ENCODE measurements around the gene PSMB2. TPM values are rescaled to one million over a fixed set of nuclear protein-coding genes. Genes with fewer than 3 reads are reported as not detected.
A peak's percentile ranks its signal among the peaks of the same experiment; 100 is the strongest.

PSMB2 gene
- total RNA-seq, 2 donors from 2014 or later = 53.7 to 61.4 TPM

DNA sequence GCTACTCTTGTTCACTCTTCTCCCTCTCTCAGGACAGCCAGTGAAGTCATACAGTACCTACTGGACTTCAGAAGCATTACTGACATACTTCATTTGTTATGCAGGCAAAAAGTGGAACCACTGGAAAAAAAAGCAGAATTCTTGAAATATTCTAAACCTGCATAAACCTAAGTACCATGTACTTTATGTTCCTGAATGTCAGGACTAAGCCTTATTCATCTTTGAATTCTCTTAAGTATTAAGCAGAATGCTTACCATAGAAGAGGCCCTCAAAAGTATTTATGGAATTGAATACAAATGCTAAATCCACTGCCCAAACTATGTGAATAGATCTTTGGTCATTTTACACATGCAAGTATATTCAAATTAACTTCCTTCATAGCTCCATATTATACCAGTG, 7.8 kb downstream of the PSMB2 start:
- H3K36me3 Mint-ChIP-seq (ENCODE audit: insufficient read depth in 2 of 2) = peaks cover 13 to 23% of the 10 kb centered on the region in 2 donors

DNA sequence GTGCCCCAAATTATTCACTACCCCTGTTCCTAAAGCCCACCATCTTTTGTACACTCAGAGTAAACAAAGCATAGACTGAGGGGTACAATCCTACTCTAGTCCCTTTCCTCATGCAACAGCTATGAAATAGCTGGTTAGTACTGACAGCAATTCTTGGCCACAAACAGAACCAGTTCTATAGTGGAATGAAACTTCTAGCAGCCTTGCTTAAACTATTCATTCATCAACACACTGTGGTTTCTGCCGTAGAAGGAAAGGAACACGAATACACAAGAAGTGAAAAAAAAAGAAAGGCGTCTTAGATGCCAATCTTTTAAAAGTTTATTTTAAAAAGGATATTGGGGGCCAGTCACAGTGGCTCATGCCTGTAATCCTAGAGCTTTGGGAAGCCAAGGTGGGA, 9.9 kb downstream of the PSMB2 start:
- Mint-ChIP-seq H3K9me3 (no peaks in the 10 kb centered on the region), H3K4me3 (no peak overlapping the region), H3K27me3 (ENCODE audit: low read depth) (no peaks in the 10 kb centered on the region), H3K36me3 (ENCODE audit: insufficient read depth in 2 of 2) (peaks cover 13 to 24% of the 10 kb centered on the region in 2 donors), H3K27ac (no peak overlapping the region), H3K4me1 (ENCODE audit: low read depth) (no peaks in the 10 kb centered on the region)
- ATAC-seq (replicated peaks in 1 of 2) = no peak
- DNase-seq = no peak

More for the DNA sequence above, 7.8 kb downstream of the PSMB2 start:
- DNase-seq (no peak), ATAC-seq (replicated peaks in 1 of 2) (no peak)
- H3K4me1 Mint-ChIP-seq (ENCODE audit: low read depth) = peaks cover 16% of the 10 kb centered on the region
- H3K27ac Mint-ChIP-seq = no peak overlapping the region
- no peaks in the 10 kb centered on the region for H3K9me3 Mint-ChIP-seq
- no peaks in the 10 kb centered on the region for H3K27me3 Mint-ChIP-seq (ENCODE audit: low read depth)
- no peak overlapping the region for H3K4me3 Mint-ChIP-seq

DNA sequence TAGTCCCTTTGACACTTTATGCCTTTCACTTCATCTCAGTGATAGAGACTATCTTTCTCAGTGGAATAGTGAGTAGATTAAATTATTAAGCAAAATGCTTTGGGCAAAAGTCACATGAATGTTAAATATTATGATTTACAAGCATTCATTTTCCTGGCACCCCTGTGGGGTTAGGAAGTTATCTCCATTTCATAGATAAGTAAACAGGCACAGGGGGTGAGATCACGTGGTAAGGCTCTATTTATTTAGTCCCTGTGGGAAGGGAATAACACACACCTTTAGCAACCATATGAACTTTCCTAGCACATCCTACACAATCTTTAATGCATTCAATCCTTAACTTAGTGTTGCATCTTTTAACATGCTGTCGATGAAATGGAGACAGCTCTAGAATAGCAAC, 12.3 kb downstream of the PSMB2 start:
- no peak overlapping the region for H3K4me3 Mint-ChIP-seq

DNA sequence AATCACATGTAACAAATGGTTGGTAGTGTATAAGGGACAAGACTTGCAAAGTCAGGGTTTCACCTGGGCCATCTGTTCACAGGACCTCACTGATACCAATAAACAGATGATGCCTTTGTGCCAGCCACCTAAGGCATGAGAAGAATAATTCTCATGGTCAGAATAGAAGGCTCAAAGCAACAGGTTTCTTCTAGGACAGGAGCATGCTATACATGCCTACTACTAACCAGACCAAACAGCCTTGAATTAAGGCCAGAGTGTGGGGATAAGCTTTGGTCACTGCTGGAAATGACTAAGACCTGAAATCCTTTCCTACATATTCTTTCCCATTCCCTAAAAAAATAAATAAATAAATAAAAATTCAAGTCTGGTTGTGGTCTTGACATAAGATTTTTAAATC, 17.5 kb downstream of the PSMB2 start:
- Mint-ChIP-seq H3K27ac (no peak overlapping the region), H3K4me3 (no peak overlapping the region), H3K9me3 (no peaks in the 10 kb centered on the region), H3K4me1 (ENCODE audit: low read depth) (peaks cover 3% of the 10 kb centered on the region), H3K36me3 (ENCODE audit: insufficient read depth in 2 of 2) (peaks cover 4 to 12% of the 10 kb centered on the region in 2 donors), H3K27me3 (ENCODE audit: low read depth) (no peaks in the 10 kb centered on the region)
- DNase-seq (no peak), ATAC-seq (replicated peaks in 1 of 2) (no peak)

More for the DNA sequence above, 12.3 kb downstream of the PSMB2 start:
- DNase-seq (no peak), ATAC-seq (replicated peaks in 1 of 2) (no peak)
- Mint-ChIP-seq H3K9me3 (no peaks in the 10 kb centered on the region), H3K27me3 (ENCODE audit: low read depth) (no peaks in the 10 kb centered on the region), H3K27ac (peak overlapping the region; percentile 2), H3K4me1 (ENCODE audit: low read depth) (no peaks in the 10 kb centered on the region), H3K36me3 (ENCODE audit: insufficient read depth in 2 of 2) (peaks cover 13 to 23% of the 10 kb centered on the region in 2 donors)

DNA sequence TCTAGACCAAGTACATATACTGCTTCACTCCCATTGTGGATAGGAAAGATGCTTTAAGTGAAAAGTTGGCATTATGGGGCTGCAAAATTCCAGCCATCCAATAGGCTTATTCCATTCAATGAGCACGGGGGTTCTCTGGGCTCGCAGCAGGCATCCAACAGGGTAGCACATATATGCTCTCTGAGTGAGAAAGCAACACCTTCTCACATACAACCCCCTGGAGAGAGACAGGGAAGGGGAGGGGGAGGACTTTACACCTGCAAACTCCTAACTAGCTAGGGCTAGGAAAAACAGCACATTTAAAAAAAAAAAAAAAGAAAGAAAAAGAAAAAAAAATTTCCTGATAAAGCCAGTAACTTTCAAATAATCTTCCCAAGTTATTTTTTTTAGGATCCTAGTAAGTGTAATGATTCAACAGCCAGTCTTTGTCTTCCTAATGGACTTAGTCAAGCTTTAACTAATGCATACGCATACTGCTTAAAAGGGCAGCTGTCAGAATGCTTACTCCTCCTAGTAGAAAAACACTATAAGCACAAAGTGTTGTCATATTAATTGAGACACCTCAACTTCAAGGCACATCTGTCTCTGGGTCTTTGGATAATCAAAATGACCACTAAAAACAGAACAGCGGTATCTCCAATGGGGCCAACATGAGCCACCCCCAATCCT, 18.7 kb downstream of the PSMB2 start:
- peaks cover 3% of the 10 kb centered on the region for H3K4me1 Mint-ChIP-seq (ENCODE audit: low read depth)
- DNase-seq (no peak), ATAC-seq (replicated peaks in 1 of 2) (no peak)
- no peak overlapping the region for H3K4me3 Mint-ChIP-seq
- H3K27me3 Mint-ChIP-seq (ENCODE audit: low read depth) = no peaks in the 10 kb centered on the region
- peaks cover 4 to 13% of the 10 kb centered on the region in 2 donors for H3K36me3 Mint-ChIP-seq (ENCODE audit: insufficient read depth in 2 of 2)
- no peak overlapping the region for H3K27ac Mint-ChIP-seq
- no peaks in the 10 kb centered on the region for H3K9me3 Mint-ChIP-seq

DNA sequence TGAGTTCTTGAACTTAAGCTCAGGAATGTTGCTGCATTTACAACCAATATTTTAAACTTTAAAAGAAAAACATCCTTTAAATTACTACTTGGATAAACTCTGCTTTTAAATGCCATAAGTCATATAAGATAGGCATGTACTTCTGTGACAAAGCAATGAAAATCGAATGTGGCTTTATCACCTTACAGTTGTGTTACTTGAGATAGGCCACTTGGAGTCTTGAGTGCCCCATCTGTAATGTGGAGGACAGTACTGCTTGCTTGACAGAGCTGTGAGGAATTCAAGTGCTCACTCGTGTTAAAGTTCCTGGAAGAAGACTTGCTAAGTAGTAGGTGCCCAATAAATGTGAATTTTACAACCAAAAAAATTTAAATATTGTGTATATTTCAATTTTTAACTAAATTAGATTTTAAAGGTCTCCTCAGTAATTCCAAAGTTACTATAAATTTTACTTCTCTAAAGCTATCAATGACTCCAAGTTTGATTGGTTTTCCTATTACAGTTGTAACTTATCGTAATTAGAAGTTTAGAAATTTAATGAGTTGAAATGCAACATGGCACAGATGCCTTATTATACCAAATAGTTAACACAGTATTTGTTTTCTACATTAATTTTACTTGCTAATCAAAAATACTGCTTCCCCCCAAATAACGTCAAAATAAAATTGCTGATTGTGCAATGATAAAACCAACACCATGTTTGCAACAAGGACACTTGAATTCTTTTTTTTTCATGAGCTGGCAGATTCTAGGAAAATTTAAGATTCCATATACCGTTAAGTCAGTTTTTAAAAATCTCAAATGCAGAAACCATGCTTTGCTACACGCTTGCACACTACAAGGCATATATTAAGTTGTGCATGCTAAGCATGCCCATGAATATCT, 21.8 kb downstream of the PSMB2 start:
- Mint-ChIP-seq H3K27ac (no peak overlapping the region), H3K4me1 (ENCODE audit: low read depth) (peaks cover 10% of the 10 kb centered on the region), H3K9me3 (no peaks in the 10 kb centered on the region), H3K4me3 (no peak overlapping the region), H3K27me3 (ENCODE audit: low read depth) (no peaks in the 10 kb centered on the region), H3K36me3 (ENCODE audit: insufficient read depth in 2 of 2) (peaks cover 4 to 14% of the 10 kb centered on the region in 2 donors)
- ATAC-seq (replicated peaks in 1 of 2) (no peak), DNase-seq (no peak)

DNA sequence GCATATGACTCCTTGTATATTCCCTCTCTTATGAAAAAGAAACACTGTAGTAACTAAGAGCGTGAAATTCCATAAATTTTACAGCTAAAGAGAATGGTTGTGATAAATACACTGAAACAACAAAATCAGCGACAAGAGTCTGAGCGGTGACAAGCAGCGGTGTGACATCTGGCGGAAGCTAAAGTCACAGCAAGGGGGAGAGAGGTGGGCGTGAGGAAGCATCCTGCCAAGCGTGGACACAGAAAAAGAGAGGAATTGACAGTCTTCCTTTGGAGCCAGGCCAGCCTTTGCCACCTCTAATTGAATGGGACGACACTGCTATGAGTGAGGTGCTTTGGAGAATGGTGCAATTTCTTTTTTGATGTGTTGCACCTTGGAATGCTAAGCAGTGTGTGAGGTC, 25.9 kb downstream of the PSMB2 start:
- Mint-ChIP-seq H3K4me1 (ENCODE audit: low read depth) (peaks cover 10% of the 10 kb centered on the region), H3K27me3 (ENCODE audit: low read depth) (no peaks in the 10 kb centered on the region), H3K9me3 (no peaks in the 10 kb centered on the region), H3K36me3 (ENCODE audit: insufficient read depth in 2 of 2) (peaks cover 1 to 10% of the 10 kb centered on the region in 2 donors), H3K4me3 (no peak overlapping the region), H3K27ac (no peak overlapping the region)
- DNase-seq = no peak
- no peak for ATAC-seq (replicated peaks in 1 of 2)

DNA sequence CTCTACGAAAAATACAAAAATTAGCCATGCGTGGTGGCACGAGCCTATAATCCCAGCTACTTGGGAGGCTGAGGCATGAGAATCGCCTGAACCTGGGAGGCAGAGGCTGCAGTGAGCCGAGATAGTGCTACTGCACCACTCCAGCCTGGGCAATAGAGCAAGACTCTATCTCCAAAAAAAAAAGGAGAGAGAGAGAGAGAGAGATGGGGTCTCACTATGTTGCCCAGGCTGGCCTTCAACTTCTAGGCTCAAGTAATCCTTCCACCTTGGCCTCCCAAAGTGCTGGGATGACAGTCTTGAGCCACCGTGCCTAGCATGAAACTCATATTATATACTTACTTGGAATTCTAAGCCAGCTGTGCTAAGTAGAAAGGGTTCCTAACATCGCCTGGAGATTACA, 29.7 kb downstream of the PSMB2 start:
- H3K36me3 Mint-ChIP-seq (ENCODE audit: insufficient read depth in 2 of 2) = peaks cover under 1 to 19% of the 10 kb centered on the region in 2 donors
- H3K4me3 Mint-ChIP-seq = no peak overlapping the region
- ATAC-seq (replicated peaks in 1 of 2) (no peak), DNase-seq (no peak)
- H3K27ac Mint-ChIP-seq = no peak overlapping the region
- no peaks in the 10 kb centered on the region for H3K27me3 Mint-ChIP-seq (ENCODE audit: low read depth)
- peaks cover 13% of the 10 kb centered on the region for H3K4me1 Mint-ChIP-seq (ENCODE audit: low read depth)
- no peaks in the 10 kb centered on the region for H3K9me3 Mint-ChIP-seq

DNA sequence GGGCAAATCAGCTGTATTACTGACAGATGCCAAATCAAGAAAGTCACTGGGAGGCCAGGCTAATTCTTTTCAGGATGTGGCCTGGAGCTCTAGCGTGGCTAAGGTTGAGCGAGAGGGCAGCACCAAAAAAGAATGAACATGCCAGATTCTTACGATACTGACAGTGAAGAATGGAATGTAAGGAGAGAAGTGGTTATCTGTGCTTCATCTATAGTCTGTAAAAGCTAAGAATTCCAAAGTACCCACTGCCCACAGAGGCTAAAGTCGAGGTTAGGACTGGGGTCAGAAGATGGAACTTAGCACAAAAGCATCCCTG, 35.5 kb downstream of the PSMB2 start:
- H3K27ac Mint-ChIP-seq = no peak overlapping the region
- no peaks in the 10 kb centered on the region for H3K27me3 Mint-ChIP-seq (ENCODE audit: low read depth)
- no peak overlapping the region for H3K4me3 Mint-ChIP-seq
- ATAC-seq (replicated peaks in 1 of 2) (no peak), DNase-seq (no peak)
- no peaks in the 10 kb centered on the region for H3K9me3 Mint-ChIP-seq
- peaks cover 6 to 27% of the 10 kb centered on the region in 2 donors for H3K36me3 Mint-ChIP-seq (ENCODE audit: insufficient read depth in 2 of 2)
- H3K4me1 Mint-ChIP-seq (ENCODE audit: low read depth) = peaks cover 6% of the 10 kb centered on the region

DNA sequence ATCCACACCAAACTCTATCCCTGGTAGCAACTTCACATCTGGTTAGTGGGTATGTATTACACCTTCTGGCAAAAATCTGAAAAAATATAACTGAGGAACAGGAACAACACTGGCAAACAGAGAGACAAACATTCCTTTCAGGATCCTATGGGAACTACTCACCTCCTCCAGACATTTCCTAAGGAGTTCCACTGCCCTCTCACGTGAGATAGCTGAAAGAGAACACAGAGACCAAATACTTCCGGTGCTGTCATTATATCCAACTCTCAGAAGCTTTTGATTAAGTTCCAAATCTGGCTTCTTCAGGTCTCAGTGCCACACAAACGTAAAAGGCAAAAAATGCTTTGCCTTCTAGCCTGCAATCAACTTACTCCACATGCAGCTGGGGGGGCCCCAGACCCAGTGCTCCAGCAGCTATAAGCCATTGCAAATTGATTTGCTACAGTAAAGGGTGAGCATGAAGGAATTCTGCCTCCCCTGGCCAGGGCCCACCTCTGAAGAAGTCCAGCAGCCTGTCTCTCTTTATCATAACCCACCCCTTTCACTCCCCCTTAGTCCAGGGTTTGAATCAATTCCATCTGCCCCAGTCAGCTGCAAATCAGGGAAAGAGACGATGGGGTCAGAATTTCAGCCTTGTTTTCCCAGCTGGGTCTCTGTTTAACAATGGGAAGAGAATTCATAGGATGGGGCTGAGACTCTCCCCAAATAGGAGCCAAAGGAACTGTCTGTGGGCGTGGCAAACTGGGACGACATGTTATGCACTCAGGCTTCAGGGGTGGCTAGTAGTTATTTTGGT, 36.1 kb downstream of the PSMB2 start:
- no peak for ATAC-seq (replicated peaks in 1 of 2)
- no peaks in the 10 kb centered on the region for H3K27me3 Mint-ChIP-seq (ENCODE audit: low read depth)
- no peak overlapping the region for H3K4me3 Mint-ChIP-seq
- H3K9me3 Mint-ChIP-seq = no peaks in the 10 kb centered on the region
- H3K27ac Mint-ChIP-seq = no peak overlapping the region
- peaks cover 6% of the 10 kb centered on the region for H3K4me1 Mint-ChIP-seq (ENCODE audit: low read depth)
- DNase-seq = no peak
- peaks cover 7 to 27% of the 10 kb centered on the region in 2 donors for H3K36me3 Mint-ChIP-seq (ENCODE audit: insufficient read depth in 2 of 2)

DNA sequence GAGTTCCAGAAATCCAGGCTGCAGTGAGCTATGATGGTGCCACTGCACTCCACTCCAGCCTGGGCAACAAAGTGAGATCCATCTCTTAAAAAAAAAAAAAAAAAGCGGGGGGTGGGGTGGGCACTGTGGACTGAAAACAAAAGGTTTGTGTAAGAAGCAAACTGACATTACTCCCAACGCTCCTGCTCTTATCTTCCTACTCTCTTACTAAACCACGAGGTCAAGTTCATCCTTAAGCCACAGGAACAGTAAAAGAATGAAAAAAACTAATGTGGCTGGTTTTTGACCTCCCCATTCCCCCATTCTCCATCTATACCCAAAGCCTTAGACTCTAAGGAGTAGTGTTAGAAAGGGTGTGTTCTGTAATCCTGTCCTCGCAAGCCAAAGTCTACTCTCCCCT, 37.4 kb downstream of the PSMB2 start:
- Mint-ChIP-seq H3K4me1 (ENCODE audit: low read depth) (peaks cover 6% of the 10 kb centered on the region), H3K36me3 (ENCODE audit: insufficient read depth in 2 of 2) (peaks cover 9 to 30% of the 10 kb centered on the region in 2 donors), H3K27ac (no peak overlapping the region), H3K4me3 (no peak overlapping the region), H3K9me3 (no peaks in the 10 kb centered on the region), H3K27me3 (ENCODE audit: low read depth) (no peaks in the 10 kb centered on the region)
- no peak for DNase-seq
- no peak for ATAC-seq (replicated peaks in 1 of 2)

DNA sequence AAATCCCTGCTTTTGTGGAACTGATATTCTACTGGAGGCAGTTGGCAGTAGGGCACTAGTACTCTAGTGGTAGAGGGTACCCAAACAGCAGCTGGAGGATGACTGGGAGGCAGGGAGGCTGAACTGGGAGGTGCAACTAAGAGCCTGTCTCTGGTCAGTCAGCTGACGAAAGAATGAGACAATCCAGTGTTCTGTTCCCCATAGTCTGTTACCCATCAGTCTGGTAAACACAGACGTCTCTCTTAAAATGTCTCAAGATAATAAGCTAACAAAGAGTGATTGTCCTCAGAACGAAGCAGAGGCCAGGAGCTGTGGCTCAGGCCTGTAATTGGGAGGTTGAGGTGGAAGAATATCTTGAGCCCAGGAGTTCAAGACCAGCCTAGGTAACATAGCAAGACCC, 37.9 kb downstream of the PSMB2 start:
- H3K27me3 Mint-ChIP-seq (ENCODE audit: low read depth) = no peaks in the 10 kb centered on the region
- H3K4me3 Mint-ChIP-seq = no peak overlapping the region
- peaks cover 6% of the 10 kb centered on the region for H3K4me1 Mint-ChIP-seq (ENCODE audit: low read depth)
- no peak overlapping the region for H3K27ac Mint-ChIP-seq
- H3K9me3 Mint-ChIP-seq = no peaks in the 10 kb centered on the region
- H3K36me3 Mint-ChIP-seq (ENCODE audit: insufficient read depth in 2 of 2) = peaks cover 9 to 26% of the 10 kb centered on the region in 2 donors
- ATAC-seq (replicated peaks in 1 of 2) = no peak
- DNase-seq = no peak

DNA sequence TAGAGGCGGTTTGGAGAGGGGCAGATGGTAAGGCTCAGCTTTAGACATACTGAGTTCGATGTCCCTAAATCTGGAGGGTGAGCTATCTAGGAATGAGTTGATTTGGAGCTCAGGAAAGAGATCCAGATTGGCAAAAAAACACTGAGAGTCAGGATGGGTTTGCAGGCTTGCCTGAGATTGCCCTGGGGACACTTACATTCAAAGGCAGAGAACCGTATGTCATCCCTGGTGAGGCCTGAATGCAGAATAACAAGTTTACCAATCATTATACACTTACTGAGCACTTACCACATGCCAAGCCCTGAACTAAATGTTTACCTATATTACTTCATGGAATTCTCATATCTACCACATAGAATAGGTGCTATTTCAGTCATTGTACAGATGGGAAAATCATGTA, 40.7 kb downstream of the PSMB2 start:
- H3K9me3 Mint-ChIP-seq = no peaks in the 10 kb centered on the region
- no peaks in the 10 kb centered on the region for H3K27me3 Mint-ChIP-seq (ENCODE audit: low read depth)
- peaks cover 8 to 13% of the 10 kb centered on the region in 2 donors for H3K36me3 Mint-ChIP-seq (ENCODE audit: insufficient read depth in 2 of 2)
- DNase-seq (no peak), ATAC-seq (replicated peaks in 1 of 2) (no peak)
- no peak overlapping the region for H3K27ac Mint-ChIP-seq
- no peaks in the 10 kb centered on the region for H3K4me1 Mint-ChIP-seq (ENCODE audit: low read depth)
- no peak overlapping the region for H3K4me3 Mint-ChIP-seq
